Measurements from ENCODE around the gene CRISP1. TPM values are rescaled to one million over a fixed set of nuclear protein-coding genes. Genes with fewer than 3 reads are reported as not detected.
"Not testable (repeated sequence)": the region's sequence is repeated elsewhere in the genome, so short reads cannot be mapped to it uniquely, and the experiment has no call there.

Gene CRISP1
- total RNA-seq, 3 donors from 2014 or later, result not detected

DNA sequence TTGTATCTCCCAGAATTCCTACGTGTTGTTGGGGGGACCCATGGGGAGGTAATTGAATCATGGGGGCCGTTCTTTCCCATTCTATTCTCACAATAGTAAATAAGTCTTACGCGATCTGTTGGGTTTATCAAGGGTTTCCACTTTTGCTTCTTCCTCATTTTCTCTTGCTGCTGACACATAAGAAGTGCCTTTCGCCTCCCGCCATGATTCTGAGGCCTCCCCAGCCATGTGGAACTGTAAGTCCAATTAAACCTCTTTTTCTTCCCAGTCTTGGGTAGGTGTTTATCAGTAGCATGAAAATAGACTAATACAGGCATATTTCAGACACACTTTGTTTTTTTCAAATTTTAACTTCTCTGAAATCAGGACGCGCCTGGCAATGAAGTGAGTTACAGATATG is 64.8 kb downstream of the CRISP1 start:
- Histone ChIP-seq H3K4me1 (no peaks in the 10 kb centered on the region), H3K27me3 (no peaks in the 10 kb centered on the region), H3K9me3 (no peaks in the 10 kb centered on the region), H3K36me3 (no peaks in the 10 kb centered on the region), H3K27ac (no peak overlapping the region), H3K4me3 (no peak overlapping the region)
- TF ChIP-seq, protein P1, sequence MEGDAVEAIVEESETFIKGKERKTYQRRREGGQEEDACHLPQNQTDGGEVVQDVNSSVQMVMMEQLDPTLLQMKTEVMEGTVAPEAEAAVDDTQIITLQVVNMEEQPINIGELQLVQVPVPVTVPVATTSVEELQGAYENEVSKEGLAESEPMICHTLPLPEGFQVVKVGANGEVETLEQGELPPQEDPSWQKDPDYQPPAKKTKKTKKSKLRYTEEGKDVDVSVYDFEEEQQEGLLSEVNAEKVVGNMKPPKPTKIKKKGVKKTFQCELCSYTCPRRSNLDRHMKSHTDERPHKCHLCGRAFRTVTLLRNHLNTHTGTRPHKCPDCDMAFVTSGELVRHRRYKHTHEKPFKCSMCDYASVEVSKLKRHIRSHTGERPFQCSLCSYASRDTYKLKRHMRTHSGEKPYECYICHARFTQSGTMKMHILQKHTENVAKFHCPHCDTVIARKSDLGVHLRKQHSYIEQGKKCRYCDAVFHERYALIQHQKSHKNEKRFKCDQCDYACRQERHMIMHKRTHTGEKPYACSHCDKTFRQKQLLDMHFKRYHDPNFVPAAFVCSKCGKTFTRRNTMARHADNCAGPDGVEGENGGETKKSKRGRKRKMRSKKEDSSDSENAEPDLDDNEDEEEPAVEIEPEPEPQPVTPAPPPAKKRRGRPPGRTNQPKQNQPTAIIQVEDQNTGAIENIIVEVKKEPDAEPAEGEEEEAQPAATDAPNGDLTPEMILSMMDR (IDR thresholded peaks at IDR 0.05), result no peak
- TF ChIP-seq POLR2A (IDR thresholded peaks at IDR 0.05) (no peak), POLR2AphosphoS5 (IDR thresholded peaks at IDR 0.05) (no peak)
- intact Hi-C loops (cut with DNase I; ENCODE audit: low total_unique reads), result no loop called here
- DNase-seq (ENCODE audit: low spot score in 2 of 2), result no peak

DNA sequence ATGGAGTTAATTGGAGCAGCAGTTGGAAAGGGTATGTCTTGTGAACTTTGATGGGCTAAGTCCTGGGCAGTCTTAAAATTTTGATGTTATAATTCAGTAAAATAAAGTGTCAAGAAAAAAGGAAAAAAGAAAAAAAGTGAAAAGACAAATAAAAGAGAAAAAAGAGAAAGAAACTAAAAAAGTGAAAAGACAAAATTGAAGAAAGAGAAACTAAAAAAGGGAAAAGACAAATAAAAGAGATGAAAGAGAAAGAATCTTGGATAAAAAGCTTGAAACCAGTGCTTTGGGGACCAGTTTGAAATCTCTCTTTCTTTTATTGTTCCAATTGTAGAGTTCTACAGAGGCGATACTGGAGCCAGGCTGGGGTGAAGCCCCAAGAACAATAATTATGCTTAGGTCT is 67.2 kb downstream of the CRISP1 start:
- H3K9me3 ChIP-seq, result no peaks in the 10 kb centered on the region
- H3K36me3 ChIP-seq, result no peaks in the 10 kb centered on the region
- no peak overlapping the region for H3K4me3 ChIP-seq
- TF ChIP-seq POLR2AphosphoS5 (IDR thresholded peaks at IDR 0.05), result no peak
- TF ChIP-seq, protein P1 (IDR thresholded peaks at IDR 0.05), result no peak
- TF ChIP-seq POLR2A (IDR thresholded peaks at IDR 0.05), result no peak
- intact Hi-C loops (cut with DNase I; ENCODE audit: low total_unique reads), result no loop called here
- no peak for DNase-seq (ENCODE audit: low spot score in 2 of 2)
- no peaks in the 10 kb centered on the region for H3K4me1 ChIP-seq
- H3K27me3 ChIP-seq, result no peaks in the 10 kb centered on the region
- H3K27ac ChIP-seq, result no peak overlapping the region

DNA sequence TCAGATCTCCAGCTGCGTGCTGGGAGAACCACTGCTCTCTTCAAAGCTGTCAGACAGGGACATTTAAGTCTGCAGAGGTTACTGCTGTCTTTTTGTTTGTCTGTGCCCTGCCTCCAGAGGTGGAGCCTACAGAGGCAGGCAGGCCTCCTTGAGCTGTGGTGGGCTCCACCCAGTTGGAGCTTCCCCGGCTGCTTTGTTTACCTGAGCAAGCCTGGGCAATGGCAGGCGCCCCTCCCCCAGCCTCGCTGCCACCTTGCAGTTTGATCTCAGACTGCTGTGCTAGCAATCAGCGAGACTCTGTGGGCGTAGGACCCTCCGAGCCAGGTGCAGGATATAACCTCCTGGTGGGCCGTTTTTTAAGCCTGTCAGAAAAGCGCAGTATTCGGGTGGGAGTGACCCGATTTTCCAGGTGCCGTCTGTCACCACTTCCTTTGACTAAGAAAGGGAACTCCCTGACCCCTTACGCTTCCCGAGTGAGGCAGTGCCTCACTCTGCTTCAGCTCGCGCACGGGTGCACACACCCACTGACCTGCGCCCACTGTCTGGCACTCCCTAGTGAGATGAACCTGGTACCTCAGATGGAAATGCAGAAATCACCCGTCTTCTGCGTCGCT is 69.4 kb downstream of the CRISP1 start:
- H3K4me3 ChIP-seq; H3K9me3 ChIP-seq; H3K36me3 ChIP-seq; DNase-seq (ENCODE audit: low spot score in 2 of 2); H3K4me1 ChIP-seq; intact Hi-C loops (cut with DNase I; ENCODE audit: low total_unique reads); H3K27me3 ChIP-seq; H3K27ac ChIP-seq: not testable (repeated sequence)

DNA sequence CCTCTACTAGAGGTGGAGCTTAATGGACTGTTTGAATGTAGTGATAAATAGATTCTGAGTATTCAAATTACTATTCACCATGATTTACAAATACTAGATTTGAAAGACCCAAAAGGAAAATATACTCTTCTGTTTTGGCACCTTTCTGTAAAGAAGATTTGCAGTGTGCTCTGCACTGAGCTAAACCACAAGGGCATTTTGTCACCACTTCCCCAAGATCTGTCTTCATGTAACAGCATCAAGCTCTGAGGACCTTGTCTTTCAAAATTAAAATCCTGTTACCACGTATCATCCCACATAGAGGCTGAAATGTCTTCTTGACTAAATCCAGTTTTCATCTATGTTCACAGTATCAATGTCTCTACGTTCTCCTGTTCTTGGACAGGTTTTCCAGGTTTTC is 76.0 kb downstream of the CRISP1 start:
- intact Hi-C loops (cut with DNase I; ENCODE audit: low total_unique reads), result no loop called here
- Histone ChIP-seq H3K27me3 (no peaks in the 10 kb centered on the region), H3K9me3 (no peaks in the 10 kb centered on the region), H3K4me3 (no peak overlapping the region), H3K36me3 (no peaks in the 10 kb centered on the region), H3K4me1 (no peaks in the 10 kb centered on the region), H3K27ac (no peak overlapping the region)
- no peak for DNase-seq (ENCODE audit: low spot score in 2 of 2)
- no peak for TF ChIP-seq POLR2A (IDR thresholded peaks at IDR 0.05)

DNA sequence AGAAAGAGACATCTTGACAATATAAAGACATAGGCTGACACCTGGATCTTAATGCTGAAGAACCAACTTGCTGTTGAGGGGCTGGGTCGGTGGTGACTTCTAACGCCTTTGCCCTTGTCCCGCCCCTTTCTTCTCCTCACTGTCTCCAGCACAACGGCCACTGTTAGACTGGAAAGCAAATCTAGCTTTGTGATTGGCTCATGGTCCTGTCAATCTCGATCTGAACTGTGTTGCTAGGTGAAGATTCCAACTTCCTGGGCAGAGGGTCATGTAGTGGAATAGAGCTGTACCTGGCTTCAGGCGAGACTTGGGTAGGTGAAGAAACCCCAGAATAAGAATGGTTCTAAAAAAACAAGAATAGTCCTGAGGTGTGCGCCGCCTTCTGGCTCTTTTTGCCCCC is 79.2 kb downstream of the CRISP1 start, which contains the start of gene PGK2:
PGK2 (minus strand) TSS at position 110 of the 400 bp plus-strand sequence; CDS start at position 12, 98 bp downstream.
- Histone ChIP-seq H3K27me3 (no peaks in the 10 kb centered on the region), H3K9me3 (no peaks in the 10 kb centered on the region), H3K36me3 (no peaks in the 10 kb centered on the region), H3K4me3 (no peak within 1 kb of the TSS), H3K27ac (no peak within 1 kb of the TSS), H3K4me1 (no peaks in the 10 kb centered on the region)
- TF ChIP-seq, protein P1 (IDR thresholded peaks at IDR 0.05), result no peak
- no peak for DNase-seq (ENCODE audit: low spot score in 2 of 2)
- intact Hi-C loops (cut with DNase I; ENCODE audit: low total_unique reads), result no loop called here

DNA sequence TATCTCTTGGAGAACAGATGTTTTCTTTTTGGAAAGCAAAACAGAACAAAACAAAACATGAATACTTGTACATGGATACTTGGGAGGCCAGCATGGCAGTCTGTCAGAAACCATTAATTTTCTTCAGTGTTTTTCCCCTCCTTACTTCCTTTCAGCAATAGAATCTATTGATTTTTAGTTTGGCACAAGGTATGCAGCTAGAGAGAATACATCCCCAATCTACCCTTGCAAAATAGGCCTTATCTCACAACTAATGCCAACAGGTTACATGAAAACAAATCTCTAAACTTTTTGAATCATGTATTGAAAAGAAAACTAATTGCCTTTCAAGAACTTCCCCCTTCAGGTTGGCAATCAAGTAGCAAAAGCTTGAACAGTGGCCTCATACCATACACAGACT is 82.1 kb downstream of the CRISP1 start:
- Histone ChIP-seq H3K4me1 (no peaks in the 10 kb centered on the region), H3K27ac (no peak overlapping the region), H3K4me3 (no peak overlapping the region), H3K27me3 (no peaks in the 10 kb centered on the region), H3K9me3 (no peaks in the 10 kb centered on the region), H3K36me3 (no peaks in the 10 kb centered on the region)
- intact Hi-C loops (cut with DNase I; ENCODE audit: low total_unique reads), result no loop called here
- DNase-seq (ENCODE audit: low spot score in 2 of 2), result no peak
- TF ChIP-seq, protein P1 (IDR thresholded peaks at IDR 0.05), result no peak
- TF ChIP-seq POLR2AphosphoS5 (IDR thresholded peaks at IDR 0.05) (no peak), POLR2A (IDR thresholded peaks at IDR 0.05) (no peak)

Other genes with a start within 250 kb of the CRISP1 start
- not detected for gene RHAG, start 229.7 kb downstream of the CRISP1 start, total RNA-seq
- gene CRISP2, start 153.0 kb downstream of the CRISP1 start, total RNA-seq, result under 1 TPM in 1 of 3 donors, not detected in 2; 0.33 TPM
- 1 to 10 TPM in 1 of 3 donors, under 1 TPM in 1, not detected in 1; 0.73 to 9.2 TPM for gene CRISP3, start 122.1 kb downstream of the CRISP1 start, total RNA-seq
- gene PGK2, start 79.2 kb downstream of the CRISP1 start, total RNA-seq, result not detected
- not detected for gene DEFB114, start 97.6 kb upstream of the CRISP1 start, total RNA-seq
- gene DEFB113, start 103.1 kb upstream of the CRISP1 start, total RNA-seq, result not detected
- not detected for gene DEFB110, start 155.5 kb upstream of the CRISP1 start, total RNA-seq
- not detected for gene DEFB112, start 183.4 kb upstream of the CRISP1 start, total RNA-seq